ENCODE results near the gene SHOX. TPM values are rescaled to one million over a fixed set of nuclear protein-coding genes. Genes with fewer than 3 reads are reported as not detected.

The SHOX gene
- under 1 TPM in 1 of 4 donors, not detected in 3; 0.17 TPM for total RNA-seq

DNA sequence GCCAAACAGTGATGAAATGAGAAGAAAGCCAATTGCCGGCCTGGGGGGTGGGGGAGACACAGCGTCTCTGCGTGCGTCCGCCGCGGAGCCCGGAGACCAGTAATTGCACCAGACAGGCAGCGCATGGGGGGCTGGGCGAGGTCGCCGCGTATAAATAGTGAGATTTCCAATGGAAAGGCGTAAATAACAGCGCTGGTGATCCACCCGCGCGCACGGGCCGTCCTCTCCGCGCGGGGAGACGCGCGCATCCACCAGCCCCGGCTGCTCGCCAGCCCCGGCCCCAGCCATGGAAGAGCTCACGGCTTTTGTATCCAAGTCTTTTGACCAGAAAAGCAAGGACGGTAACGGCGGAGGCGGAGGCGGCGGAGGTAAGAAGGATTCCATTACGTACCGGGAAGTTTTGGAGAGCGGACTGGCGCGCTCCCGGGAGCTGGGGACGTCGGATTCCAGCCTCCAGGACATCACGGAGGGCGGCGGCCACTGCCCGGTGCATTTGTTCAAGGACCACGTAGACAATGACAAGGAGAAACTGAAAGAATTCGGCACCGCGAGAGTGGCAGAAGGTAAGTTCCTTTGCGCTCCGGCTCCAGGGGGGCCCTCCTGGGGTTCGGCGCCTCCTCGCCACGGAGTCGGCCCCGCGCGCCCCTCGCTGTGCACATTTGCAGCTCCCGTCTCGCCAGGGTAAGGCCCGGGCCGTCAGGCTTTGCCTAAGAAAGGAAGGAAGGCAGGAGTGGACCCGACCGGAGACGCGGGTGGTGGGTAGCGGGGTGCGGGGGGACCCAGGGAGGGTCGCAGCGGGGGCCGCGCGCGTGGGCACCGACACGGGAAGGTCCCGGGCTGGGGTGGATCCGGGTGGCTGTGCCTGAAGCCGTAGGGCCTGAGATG lies at the start of gene SHOX:
Gene SHOX (plus strand): TSS at position 180 of the 885 bp plus-strand sequence. CDS start 107 bp downstream, at position 287.
- TF ChIP-seq, protein P1, sequence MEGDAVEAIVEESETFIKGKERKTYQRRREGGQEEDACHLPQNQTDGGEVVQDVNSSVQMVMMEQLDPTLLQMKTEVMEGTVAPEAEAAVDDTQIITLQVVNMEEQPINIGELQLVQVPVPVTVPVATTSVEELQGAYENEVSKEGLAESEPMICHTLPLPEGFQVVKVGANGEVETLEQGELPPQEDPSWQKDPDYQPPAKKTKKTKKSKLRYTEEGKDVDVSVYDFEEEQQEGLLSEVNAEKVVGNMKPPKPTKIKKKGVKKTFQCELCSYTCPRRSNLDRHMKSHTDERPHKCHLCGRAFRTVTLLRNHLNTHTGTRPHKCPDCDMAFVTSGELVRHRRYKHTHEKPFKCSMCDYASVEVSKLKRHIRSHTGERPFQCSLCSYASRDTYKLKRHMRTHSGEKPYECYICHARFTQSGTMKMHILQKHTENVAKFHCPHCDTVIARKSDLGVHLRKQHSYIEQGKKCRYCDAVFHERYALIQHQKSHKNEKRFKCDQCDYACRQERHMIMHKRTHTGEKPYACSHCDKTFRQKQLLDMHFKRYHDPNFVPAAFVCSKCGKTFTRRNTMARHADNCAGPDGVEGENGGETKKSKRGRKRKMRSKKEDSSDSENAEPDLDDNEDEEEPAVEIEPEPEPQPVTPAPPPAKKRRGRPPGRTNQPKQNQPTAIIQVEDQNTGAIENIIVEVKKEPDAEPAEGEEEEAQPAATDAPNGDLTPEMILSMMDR (IDR thresholded peaks at IDR 0.05), result no peak
- TF ChIP-seq POLR2AphosphoS5 (IDR thresholded peaks at IDR 0.05), result no peak
- no peak for TF ChIP-seq EP300 (IDR thresholded peaks at IDR 0.05)
- no peak for TF ChIP-seq POLR2A (IDR thresholded peaks at IDR 0.05; ENCODE audit: low read depth)

DNA sequence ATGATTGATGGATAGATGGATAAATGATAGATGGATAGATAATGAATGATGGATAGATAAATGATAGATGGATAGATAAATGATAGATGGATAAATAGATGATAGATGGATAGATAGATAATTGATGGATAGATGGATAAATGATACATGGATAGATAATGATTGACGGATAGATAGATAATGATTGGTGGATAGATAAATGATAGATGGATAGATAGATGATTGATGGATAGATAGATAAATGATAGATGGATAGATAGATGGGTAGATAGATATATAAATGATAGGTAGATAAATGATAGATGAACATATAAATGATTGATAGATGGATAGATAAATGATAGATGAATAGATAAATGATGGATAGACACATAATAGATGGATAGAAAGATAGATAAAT lies 49.5 kb upstream of the SHOX start:
- intact Hi-C loops (cut with DNase I), result no loop called here
- no peaks in the 10 kb centered on the region for H3K36me3 ChIP-seq
- no peaks in the 10 kb centered on the region for H3K4me1 ChIP-seq
- no peak overlapping the region for H3K4me3 ChIP-seq
- H3K27ac ChIP-seq (replicated peaks in 1 of 4), result no peak overlapping the region
- H3K9me3 ChIP-seq, result peaks cover 0 to 13% (median 7%) of the 10 kb centered on the region in 4 donors
- WGBS, result 76% methylated on average over 1 of the region's 1 CpG
- no peak for DNase-seq (ENCODE audit: extremely low spot score)
- peaks cover 0 to 6% (median 0%) of the 10 kb centered on the region in 4 donors for H3K27me3 ChIP-seq
- TF ChIP-seq, protein P1 (IDR thresholded peaks at IDR 0.05), result no peak
- no peak for TF ChIP-seq POLR2AphosphoS5 (IDR thresholded peaks at IDR 0.05)
- TF ChIP-seq POLR2A (IDR thresholded peaks at IDR 0.05; ENCODE audit: low read depth), result no peak
- TF ChIP-seq EP300 (IDR thresholded peaks at IDR 0.05), result no peak

More for the DNA sequence above, at the start of gene SHOX:
- Histone ChIP-seq H3K4me3 (peak within 1 kb of the TSS in 1 of 4 donors; percentile 8), H3K27ac (replicated peaks in 1 of 4) (no peak within 1 kb of the TSS), H3K4me1 (peaks cover 0 to 19% (median 0%) of the 10 kb centered on the region in 4 donors), H3K27me3 (peaks cover 0 to 81% (median 36%) of the 10 kb centered on the region in 4 donors), H3K9me3 (no peaks in the 10 kb centered on the region), H3K36me3 (no peaks in the 10 kb centered on the region)
- WGBS, result 2% methylated on average over 37 of the region's 84 CpGs
- DNase-seq (ENCODE audit: extremely low spot score), result peak; percentile 68
- intact Hi-C loops (cut with DNase I), result no loop called here

DNA sequence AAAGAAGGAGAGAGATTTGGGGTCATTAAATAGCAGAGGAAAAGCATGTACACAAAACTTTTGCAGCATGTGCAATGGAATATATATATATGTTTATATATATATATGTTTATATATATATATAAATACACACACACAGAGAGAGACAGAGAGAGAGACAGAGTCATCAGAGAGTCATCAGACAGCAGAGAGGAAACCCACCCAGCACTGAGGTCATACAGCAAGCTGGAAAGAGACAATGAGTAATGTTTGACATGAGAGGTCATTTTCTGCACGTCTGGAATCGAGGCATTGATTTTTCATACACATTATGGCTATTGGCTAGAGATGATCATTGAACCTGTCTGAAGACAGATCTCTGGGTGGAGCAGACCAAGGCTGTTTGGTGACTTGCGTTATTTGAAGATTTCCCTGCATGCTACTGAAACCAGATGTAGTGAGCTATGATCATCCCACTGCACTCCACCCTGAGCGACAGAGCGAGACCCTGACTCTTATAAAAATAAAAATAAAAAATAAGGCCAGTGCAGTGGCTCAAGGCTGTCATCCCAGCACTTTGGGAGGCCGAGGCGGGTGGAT lies 48.8 kb upstream of the SHOX start:
- 73% methylated on average over 7 of the region's 7 CpGs for WGBS

DNA sequence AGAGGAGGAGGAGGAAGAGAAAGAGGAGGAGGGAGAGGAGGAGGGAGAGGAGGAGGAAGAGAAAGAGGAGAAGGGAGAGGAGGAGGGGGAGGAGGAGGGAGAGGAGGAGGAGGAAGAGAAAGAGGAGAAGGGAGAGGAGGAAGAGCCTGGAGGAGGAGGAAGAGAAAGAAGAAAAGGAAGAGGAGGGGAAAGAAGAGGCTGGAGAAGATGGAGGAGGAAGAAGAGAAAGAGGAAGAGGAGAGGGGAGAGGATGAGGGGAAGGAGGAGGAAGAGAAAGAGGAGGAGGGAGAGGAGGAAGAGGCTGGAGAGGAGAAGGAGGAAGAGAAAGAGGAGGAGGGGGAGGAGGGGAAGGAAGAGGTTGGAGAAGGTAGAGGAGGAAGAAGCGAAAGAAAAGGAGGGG lies 46.0 kb upstream of the SHOX start:
- Histone ChIP-seq H3K27me3 (peaks cover 0 to 6% (median 0%) of the 10 kb centered on the region in 4 donors), H3K4me3 (no peak overlapping the region), H3K4me1 (no peaks in the 10 kb centered on the region), H3K9me3 (no peaks in the 10 kb centered on the region), H3K27ac (replicated peaks in 1 of 4) (no peak overlapping the region), H3K36me3 (no peaks in the 10 kb centered on the region)
- intact Hi-C loops (cut with DNase I), result no loop called here
- no peak for DNase-seq (ENCODE audit: extremely low spot score)
- 47% methylated on average over 1 of the region's 1 CpG for WGBS
- TF ChIP-seq EP300 (IDR thresholded peaks at IDR 0.05) (no peak), POLR2AphosphoS5 (IDR thresholded peaks at IDR 0.05) (no peak), POLR2A (IDR thresholded peaks at IDR 0.05; ENCODE audit: low read depth) (no peak)
- TF ChIP-seq, protein P1 (IDR thresholded peaks at IDR 0.05), result no peak

More for the DNA sequence above, 48.8 kb upstream of the SHOX start:
- TF ChIP-seq, protein P1 (IDR thresholded peaks at IDR 0.05), result no peak
- TF ChIP-seq POLR2A (IDR thresholded peaks at IDR 0.05; ENCODE audit: low read depth) (no peak), POLR2AphosphoS5 (IDR thresholded peaks at IDR 0.05) (no peak), EP300 (IDR thresholded peaks at IDR 0.05) (no peak)
- Histone ChIP-seq H3K9me3 (peaks cover 0 to 6% (median 1%) of the 10 kb centered on the region in 4 donors), H3K4me3 (no peak overlapping the region), H3K27me3 (peaks cover 0 to 6% (median 0%) of the 10 kb centered on the region in 4 donors), H3K4me1 (no peaks in the 10 kb centered on the region), H3K36me3 (no peaks in the 10 kb centered on the region), H3K27ac (replicated peaks in 1 of 4) (no peak overlapping the region)
- intact Hi-C loops (cut with DNase I), result no loop called here
- no peak for DNase-seq (ENCODE audit: extremely low spot score)
